Central memory CD8-positive, alpha-beta T cell (primary cell): ENCODE measurements around the gene SOWAHA.

Experiments used
- ATAC-seq: fragments of 150-1000 bp; cut with Tn5 transposase; replicated peaks from 2 replicates; pipeline ENCODE4 v1.10.0; 2022; ENCODE audit warnings: mild to moderate bottlenecking, moderate FRiP score, moderate number of reproducible peaks; ENCODE audit not compliant: poor library complexity, severe bottlenecking; ENCODE audit errors: extremely low read depth
- DNase-seq, 2 donors: peaks; one replicate each; pipeline ENCODE4 v3.0.0; 2021; ENCODE audit warnings: low spot score in 2 of 2
- H3K27ac Mint-ChIP-seq: one replicate; pipeline ENCODE4 v1.8.0; 2022; ENCODE audit warnings: low read depth, mild to moderate bottlenecking, moderate library complexity, mixed read lengths
- H3K27me3 Mint-ChIP-seq: one replicate; pipeline ENCODE4 v1.8.0; 2022; ENCODE audit warnings: mixed read lengths
- H3K36me3 Mint-ChIP-seq: one replicate; pipeline ENCODE4 v1.8.0; 2022; ENCODE audit warnings: mild to moderate bottlenecking, moderate library complexity, mixed read lengths; ENCODE audit not compliant: insufficient read depth
- H3K4me1 Mint-ChIP-seq: one replicate; pipeline ENCODE4 v1.8.0; 2022; ENCODE audit warnings: mixed read lengths
- H3K4me3 Mint-ChIP-seq: one replicate; pipeline ENCODE4 v1.8.0; 2022; ENCODE audit warnings: mild to moderate bottlenecking, moderate library complexity, mixed read lengths
- H3K9me3 Mint-ChIP-seq: one replicate; pipeline ENCODE4 v1.8.0; 2022; ENCODE audit warnings: mixed read lengths

Gene SOWAHA

DNA sequence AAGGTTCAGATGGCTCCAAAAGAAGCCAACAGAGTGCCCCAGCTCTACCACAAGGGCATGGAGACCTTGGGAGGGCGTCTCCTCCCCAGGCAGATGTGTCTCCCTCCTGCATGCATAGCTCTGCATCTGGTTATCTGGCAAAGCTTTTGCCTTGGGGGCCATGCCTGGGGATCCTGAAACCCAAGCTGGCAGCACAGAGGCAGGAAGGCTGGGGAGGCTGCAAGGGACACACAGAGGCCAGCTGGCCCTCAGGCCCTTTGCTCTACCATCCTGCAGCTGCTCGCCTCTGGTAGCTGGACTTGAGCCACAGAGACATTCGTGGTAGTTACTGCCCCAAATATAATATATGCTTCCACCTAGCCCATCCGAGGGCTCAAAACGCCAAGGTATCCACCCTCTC is 40.0 kb upstream of the SOWAHA start:
- H3K36me3 Mint-ChIP-seq, result no peaks in the 10 kb centered on the region
- DNase-seq (no peak), ATAC-seq (no peak)
- no peaks in the 10 kb centered on the region for H3K9me3 Mint-ChIP-seq
- peaks cover 27% of the 10 kb centered on the region for H3K4me1 Mint-ChIP-seq
- no peak overlapping the region for H3K27ac Mint-ChIP-seq
- H3K27me3 Mint-ChIP-seq, result no peaks in the 10 kb centered on the region
- H3K4me3 Mint-ChIP-seq, result no peak overlapping the region

DNA sequence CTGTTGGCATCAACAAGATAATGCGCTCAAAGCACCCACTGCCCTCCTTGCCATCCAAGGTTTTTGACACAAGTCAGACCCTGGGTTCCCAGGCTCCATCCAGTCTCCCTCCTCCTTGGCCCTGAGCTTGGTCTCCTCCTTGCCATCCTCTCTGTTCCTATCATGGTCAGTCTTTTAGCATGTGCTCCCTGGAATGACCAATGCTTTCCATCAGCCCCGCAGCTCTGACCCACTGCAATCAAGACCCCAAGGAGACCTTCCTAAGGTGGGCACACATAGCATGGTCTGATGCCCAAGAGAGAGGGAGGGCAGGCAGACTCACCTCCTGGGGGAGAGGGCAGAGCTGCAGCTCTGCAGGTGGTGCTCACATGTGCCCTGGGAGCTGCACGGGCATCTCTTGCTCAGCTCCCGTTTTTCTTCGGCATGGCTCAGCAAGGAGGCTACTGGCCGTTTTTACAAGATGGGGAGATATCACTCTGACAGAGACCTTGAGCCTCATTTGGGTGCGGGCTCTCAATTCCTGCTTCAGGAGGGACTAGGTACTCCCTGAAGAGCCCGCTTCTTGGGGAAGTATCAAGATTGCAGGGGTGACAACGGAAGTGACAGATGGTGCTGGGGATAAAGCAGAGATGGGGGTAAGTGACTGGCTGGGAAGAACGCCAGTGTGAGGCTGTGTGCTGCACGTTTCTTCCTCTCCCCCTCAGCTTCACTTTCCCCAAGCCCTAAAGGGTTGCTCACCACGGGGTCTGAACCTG is 39.3 kb upstream of the SOWAHA start:
- peaks cover 33% of the 10 kb centered on the region for H3K4me1 Mint-ChIP-seq
- no peak overlapping the region for H3K4me3 Mint-ChIP-seq
- H3K9me3 Mint-ChIP-seq, result no peaks in the 10 kb centered on the region
- no peak overlapping the region for H3K27ac Mint-ChIP-seq
- H3K27me3 Mint-ChIP-seq, result no peaks in the 10 kb centered on the region
- ATAC-seq (no peak), DNase-seq (no peak)
- peaks cover 2% of the 10 kb centered on the region for H3K36me3 Mint-ChIP-seq

GRCh38 chr5:132774406-132774805 is 38.7 kb upstream of the SOWAHA start:
- peaks cover 2% of the 10 kb centered on the region for H3K36me3 Mint-ChIP-seq

GRCh38 chr5:132774896-132775295 is 38.2 kb upstream of the SOWAHA start:
- Mint-ChIP-seq H3K27me3 (no peaks in the 10 kb centered on the region), H3K27ac (no peak overlapping the region)

More at GRCh38 chr5:132774406-132774805, 38.7 kb upstream of the SOWAHA start:
- ATAC-seq, result no peak
- peaks cover 39% of the 10 kb centered on the region for H3K4me1 Mint-ChIP-seq
- no peak overlapping the region for H3K27ac Mint-ChIP-seq
- no peak overlapping the region for H3K4me3 Mint-ChIP-seq
- no peak for DNase-seq
- H3K9me3 Mint-ChIP-seq, result no peaks in the 10 kb centered on the region
- H3K27me3 Mint-ChIP-seq, result no peaks in the 10 kb centered on the region

GRCh38 chr5:132775476-132775961 is 37.6 kb upstream of the SOWAHA start:
- Mint-ChIP-seq H3K9me3 (no peaks in the 10 kb centered on the region), H3K27ac (no peak overlapping the region), H3K36me3 (peaks cover 2% of the 10 kb centered on the region), H3K27me3 (no peaks in the 10 kb centered on the region), H3K4me3 (peak overlapping the region; percentile 50), H3K4me1 (peaks cover 41% of the 10 kb centered on the region)
- no peak for ATAC-seq
- no peak for DNase-seq

More at GRCh38 chr5:132774896-132775295, 38.2 kb upstream of the SOWAHA start:
- no peak overlapping the region for H3K4me3 Mint-ChIP-seq
- H3K36me3 Mint-ChIP-seq, result peaks cover 2% of the 10 kb centered on the region
- DNase-seq, result no peak
- no peaks in the 10 kb centered on the region for H3K9me3 Mint-ChIP-seq
- H3K4me1 Mint-ChIP-seq, result peaks cover 41% of the 10 kb centered on the region
- no peak for ATAC-seq

GRCh38 chr5:132776131-132776937 is 36.8 kb upstream of the SOWAHA start:
- Mint-ChIP-seq H3K4me3 (peak overlapping the region; percentile 50), H3K9me3 (no peaks in the 10 kb centered on the region), H3K4me1 (peaks cover 41% of the 10 kb centered on the region), H3K27me3 (no peaks in the 10 kb centered on the region), H3K36me3 (peaks cover 2% of the 10 kb centered on the region), H3K27ac (no peak overlapping the region)
- DNase-seq (no peak), ATAC-seq (no peak)

GRCh38 chr5:132776938-132777208 is 36.2 kb upstream of the SOWAHA start:
- DNase-seq, result no peak
- H3K4me1 Mint-ChIP-seq, result peaks cover 41% of the 10 kb centered on the region
- no peaks in the 10 kb centered on the region for H3K9me3 Mint-ChIP-seq
- H3K4me3 Mint-ChIP-seq, result peak overlapping the region; percentile 79
- ATAC-seq, result no peak
- peaks cover 2% of the 10 kb centered on the region for H3K36me3 Mint-ChIP-seq
- no peak overlapping the region for H3K27ac Mint-ChIP-seq
- H3K27me3 Mint-ChIP-seq, result no peaks in the 10 kb centered on the region

DNA sequence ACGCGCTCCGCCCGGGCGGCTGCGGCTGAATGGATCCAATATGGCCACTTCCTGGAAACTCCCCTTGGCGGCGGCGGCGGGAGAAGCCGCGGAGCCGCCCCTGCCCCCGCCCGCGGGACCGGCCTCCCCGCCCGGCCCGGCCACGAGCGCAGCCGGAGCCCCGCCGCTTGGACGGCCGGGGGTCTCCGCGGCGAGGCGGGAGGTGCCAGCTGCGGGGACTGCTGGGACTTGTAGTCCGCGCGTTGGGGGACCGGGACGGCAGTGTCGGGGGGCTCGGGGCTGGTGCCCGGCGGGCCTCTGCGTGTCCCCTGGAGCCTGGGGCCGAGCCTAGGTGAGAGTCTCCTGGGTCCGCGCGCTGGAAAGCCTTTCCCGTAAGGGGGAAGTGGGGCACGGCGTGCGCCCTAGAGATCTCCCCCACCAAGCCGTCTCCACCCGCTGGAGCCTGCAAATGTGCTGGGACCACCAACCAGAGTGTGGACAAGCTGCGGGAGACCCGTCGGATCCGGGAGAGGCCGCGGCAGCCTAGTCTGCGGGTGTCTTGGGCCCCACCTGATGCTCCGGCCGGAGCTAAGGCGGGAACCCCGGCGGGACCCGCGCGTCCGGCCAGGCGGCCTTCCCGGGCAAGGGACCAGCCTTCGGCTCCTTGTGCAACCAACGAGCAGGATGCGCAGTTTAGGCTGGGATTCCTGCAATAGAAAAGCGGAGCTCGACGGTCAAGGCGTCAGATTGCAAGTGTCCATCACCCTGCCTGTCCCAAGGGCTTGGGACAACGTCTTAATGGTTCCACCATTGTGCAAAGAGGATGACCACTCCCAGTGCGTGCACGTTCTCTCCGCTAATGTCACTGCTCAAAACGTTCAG is 35.7 kb upstream of the SOWAHA start, which contains the start of gene SEPTIN8:
SEPTIN8 (minus strand) TSS at position 31 of the 861 bp plus-strand sequence. CDS start 102 bp downstream, outside the sequence.
- peaks cover 2% of the 10 kb centered on the region for H3K36me3 Mint-ChIP-seq
- H3K27me3 Mint-ChIP-seq, result no peaks in the 10 kb centered on the region
- H3K4me3 Mint-ChIP-seq, result peak within 1 kb of the TSS; percentile 79
- H3K4me1 Mint-ChIP-seq, result peaks cover 41% of the 10 kb centered on the region
- H3K9me3 Mint-ChIP-seq, result no peaks in the 10 kb centered on the region
- peak in 1 of 2 donors; percentile 16 for DNase-seq
- ATAC-seq, result peak; percentile 54
- H3K27ac Mint-ChIP-seq, result peak within 1 kb of the TSS; percentile 85

DNA sequence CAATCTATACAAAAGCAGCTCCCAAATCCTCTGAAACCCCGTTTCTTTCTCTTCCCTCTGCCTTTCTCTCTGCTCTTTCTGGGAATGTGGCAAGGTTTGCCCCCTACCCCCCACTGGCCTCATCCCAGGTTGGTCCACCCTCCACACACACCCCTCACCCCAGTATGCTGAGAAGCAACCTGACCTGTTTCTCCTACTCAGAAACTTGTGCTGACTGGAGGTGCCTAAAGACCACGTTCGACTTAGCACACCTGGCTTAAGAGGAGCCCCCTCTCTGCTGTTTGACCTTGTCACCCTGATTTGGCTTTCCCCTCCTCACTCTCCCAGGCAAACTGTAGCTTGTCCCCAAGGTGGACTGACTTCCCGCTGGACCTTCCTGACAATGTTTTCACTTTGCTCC is 35.0 kb upstream of the SOWAHA start:
- H3K4me3 Mint-ChIP-seq, result peak overlapping the region; percentile 79
- no peak for DNase-seq
- H3K27me3 Mint-ChIP-seq, result no peaks in the 10 kb centered on the region
- no peak for ATAC-seq
- H3K27ac Mint-ChIP-seq, result peak overlapping the region; percentile 85
- no peaks in the 10 kb centered on the region for H3K9me3 Mint-ChIP-seq
- peaks cover 2% of the 10 kb centered on the region for H3K36me3 Mint-ChIP-seq
- peaks cover 41% of the 10 kb centered on the region for H3K4me1 Mint-ChIP-seq

DNA sequence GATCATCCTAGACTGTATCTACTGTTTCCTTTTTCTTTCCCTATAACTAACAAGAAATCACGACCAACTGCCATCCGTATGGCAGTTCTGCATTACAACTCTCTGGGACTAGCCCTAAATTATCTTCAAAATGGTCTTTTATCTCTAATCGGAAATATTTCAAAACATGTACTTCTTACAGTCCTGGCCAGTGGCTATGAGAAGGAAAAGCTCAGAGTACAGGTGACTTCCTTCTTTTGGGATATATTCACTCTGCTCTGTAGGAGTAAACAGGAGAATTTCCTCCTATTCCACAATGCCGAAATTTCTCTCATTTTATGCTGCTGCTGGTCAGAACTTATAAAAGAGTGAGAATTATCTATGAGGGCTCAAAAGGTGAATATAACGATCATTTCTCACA is 34.2 kb upstream of the SOWAHA start:
- DNase-seq, result no peak
- Mint-ChIP-seq H3K4me3 (peak overlapping the region; percentile 79), H3K36me3 (peaks cover 2% of the 10 kb centered on the region), H3K27ac (no peak overlapping the region), H3K9me3 (no peaks in the 10 kb centered on the region), H3K4me1 (peaks cover 35% of the 10 kb centered on the region), H3K27me3 (no peaks in the 10 kb centered on the region)
- no peak for ATAC-seq

- peaks cover 4% of the 10 kb centered on the region for H3K27me3 Mint-ChIP-seq
- H3K9me3 Mint-ChIP-seq, result no peaks in the 10 kb centered on the region
- H3K36me3 Mint-ChIP-seq, result peaks cover 2% of the 10 kb centered on the region
- no peak for ATAC-seq
- H3K27ac Mint-ChIP-seq, result no peak overlapping the region
- H3K4me3 Mint-ChIP-seq, result no peak overlapping the region
- no peak for DNase-seq
- peaks cover 30% of the 10 kb centered on the region for H3K4me1 Mint-ChIP-seq
Measured at GRCh38 chr5:132779961-132780360, 33.1 kb upstream of the SOWAHA start.

GRCh38 chr5:132780577-132780976 is 32.5 kb upstream of the SOWAHA start:
- DNase-seq (no peak), ATAC-seq (no peak)
- Mint-ChIP-seq H3K27me3 (peaks cover 10% of the 10 kb centered on the region), H3K4me3 (no peak overlapping the region), H3K27ac (no peak overlapping the region), H3K9me3 (no peaks in the 10 kb centered on the region), H3K4me1 (peaks cover 23% of the 10 kb centered on the region), H3K36me3 (peaks cover 2% of the 10 kb centered on the region)
